Measurements from ENCODE around the gene PHF20.
"Not testable (repeated sequence)": the region's sequence is repeated elsewhere in the genome, so short reads cannot be mapped to it uniquely, and the experiment has no call there.

Gene PHF20

DNA sequence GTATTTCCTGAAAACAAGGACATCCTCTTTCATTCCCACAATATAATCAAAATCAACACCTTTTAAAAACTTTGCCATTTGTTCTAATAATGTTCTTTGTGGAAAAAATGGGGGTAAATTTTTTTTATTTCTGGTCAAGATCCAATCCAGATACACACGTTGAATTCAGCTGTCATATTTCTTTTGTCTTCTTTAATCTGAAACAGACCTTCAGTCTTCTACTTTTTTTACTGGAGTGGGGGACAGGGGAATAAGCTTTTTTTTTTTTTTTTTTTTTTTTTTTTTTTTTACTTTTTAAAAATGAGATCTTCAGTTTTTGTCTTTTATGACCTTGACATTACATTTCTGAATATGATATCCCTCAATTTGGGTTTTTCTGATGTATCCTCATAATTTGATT lies 113.4 kb downstream of the PHF20 start:
- DNase-seq (ENCODE audit: low read depth) = no peak

DNA sequence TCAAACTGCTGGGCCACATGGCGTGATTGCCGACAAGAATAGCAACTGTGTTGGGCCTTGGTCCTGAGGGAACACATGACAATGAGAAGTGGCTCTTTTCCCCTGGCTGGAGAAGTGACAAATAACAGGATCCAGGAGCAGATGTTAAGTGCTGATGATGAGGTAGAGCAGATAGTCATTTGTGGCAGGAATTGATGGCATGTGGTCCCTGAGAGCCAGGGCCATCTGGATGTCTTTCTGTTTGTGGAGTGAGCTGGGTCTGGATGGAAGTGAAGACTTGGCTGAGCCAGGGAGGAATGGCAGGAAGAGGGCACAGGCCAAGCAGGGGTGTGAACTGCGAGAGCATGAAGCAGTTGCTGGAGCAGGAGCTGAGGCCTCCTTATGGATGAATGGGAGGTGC lies 114.7 kb downstream of the PHF20 start:
- no peak for DNase-seq (ENCODE audit: low read depth)

GRCh38 chr20:35887393-35888064 lies 115.7 kb downstream of the PHF20 start:
- DNase-seq (ENCODE audit: low read depth) = no peak

- no peak for DNase-seq (ENCODE audit: low read depth)
These were observed 116.8 kb downstream of the PHF20 start for GRCh38 chr20:35888657-35889056.

GRCh38 chr20:35891375-35891774 lies 119.6 kb downstream of the PHF20 start:
- no peak for DNase-seq (ENCODE audit: low read depth)

- no peak for DNase-seq (ENCODE audit: low read depth)
These were observed 121.1 kb downstream of the PHF20 start for GRCh38 chr20:35892871-35893270.

- DNase-seq (ENCODE audit: low read depth) = no peak
These were observed 122.1 kb downstream of the PHF20 start for GRCh38 chr20:35893942-35894341.

DNA sequence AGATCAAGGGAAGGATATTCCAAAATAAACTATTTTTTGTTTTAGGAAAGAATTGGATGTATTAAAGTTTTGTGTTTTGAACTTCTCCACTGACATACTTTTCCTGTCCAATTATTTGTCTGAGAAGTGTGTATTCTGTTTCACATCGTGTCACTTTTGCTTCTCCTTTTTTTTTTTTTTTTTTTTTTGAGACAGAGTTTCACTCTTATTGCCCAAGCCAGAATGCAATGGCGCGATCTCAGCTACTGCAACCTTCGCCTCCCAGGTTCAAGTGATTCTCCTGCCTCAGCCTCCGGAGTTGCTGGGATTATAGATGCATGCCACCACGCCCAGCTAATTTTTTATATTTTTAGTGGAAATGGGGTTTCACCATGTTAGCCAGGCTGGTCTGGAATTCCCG lies 123.7 kb downstream of the PHF20 start:
- not testable (repeated sequence) for DNase-seq (ENCODE audit: low read depth)

DNA sequence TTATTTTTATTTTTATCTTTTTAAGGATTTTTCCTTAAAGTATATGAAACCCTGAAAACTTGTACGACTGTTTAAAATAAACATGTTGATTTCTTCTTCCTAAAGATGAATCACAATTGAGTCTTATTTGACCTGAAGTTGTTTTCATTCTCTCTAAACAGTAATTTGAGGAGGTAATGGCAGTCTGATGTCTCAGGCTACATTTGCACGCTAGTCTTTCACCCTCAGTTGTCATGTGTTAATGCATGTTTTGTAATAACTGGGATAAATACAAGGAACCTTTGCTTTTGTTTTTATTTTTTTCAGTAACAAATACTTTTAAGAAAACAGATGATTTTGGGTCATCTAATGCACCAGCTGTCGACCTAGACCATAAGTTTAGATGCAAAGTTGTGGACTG lies 127.2 kb downstream of the PHF20 start:
- DNase-seq (ENCODE audit: low read depth) = no peak

GRCh38 chr20:35901230-35901629 lies 129.4 kb downstream of the PHF20 start:
- not testable (repeated sequence) for DNase-seq (ENCODE audit: low read depth)

DNA sequence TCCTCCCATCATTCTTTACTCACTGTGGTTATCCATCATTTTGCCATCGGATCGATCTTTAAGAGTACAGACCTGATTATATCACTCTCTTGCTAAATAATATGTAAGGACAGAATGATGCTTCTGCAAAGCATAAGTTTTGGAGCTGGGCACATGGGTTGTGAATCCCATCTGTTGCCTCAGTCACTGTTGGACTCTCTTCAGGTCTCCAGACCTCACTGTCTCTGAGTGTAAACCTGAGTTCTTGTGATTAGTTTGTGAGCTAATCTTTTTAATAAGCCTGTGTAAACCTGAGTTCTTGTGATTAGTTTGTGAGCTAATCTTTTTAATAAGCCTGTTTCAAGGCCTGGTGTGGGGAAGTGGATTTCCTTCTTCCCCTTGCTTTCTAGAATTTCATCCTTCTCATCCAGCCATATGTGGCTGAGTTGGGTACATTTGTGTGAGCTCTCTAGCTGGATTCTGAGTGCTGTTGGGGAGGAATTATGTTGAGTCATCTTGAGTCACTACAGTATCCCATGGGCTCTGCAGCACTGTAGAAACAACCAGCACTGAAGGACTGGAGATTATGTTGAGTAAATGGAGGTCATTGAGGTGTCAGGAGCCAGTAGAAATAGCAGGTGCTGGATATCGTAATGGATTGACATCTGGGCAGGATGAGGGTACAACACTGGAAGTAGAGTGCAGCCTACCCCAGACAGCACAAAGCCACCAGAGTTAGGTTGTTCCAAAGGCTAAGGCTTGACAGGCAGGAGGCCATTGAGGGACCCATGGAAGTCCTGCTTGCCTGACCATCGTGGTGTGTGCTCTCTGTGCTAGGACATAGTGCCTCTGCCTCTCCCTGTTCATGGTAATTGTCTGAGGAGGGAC lies 130.1 kb downstream of the PHF20 start:
- DNase-seq (ENCODE audit: low read depth) = peak; percentile 89

DNA sequence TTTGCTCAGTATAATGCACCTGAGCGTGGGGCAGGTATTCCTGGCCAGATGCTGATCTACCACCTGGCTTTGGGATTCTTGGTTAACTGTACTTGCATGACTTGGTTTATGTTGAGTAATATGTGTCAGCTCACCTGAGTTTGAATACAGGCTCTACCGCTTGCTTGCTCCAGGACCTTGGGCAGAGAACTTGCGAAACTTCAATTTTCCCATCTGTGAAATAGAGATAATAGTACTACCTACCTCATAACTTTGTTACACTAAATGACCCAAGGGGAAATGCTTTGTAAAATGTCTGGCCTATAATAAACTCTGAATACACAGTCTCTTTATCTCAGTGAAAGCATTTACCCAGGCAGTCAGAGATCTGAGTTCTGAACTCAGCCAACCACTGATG lies 130.7 kb downstream of the PHF20 start:
- DNase-seq (ENCODE audit: low read depth) = no peak

GRCh38 chr20:35903843-35904242 lies 132.0 kb downstream of the PHF20 start:
- DNase-seq (ENCODE audit: low read depth) = no peak

DNA sequence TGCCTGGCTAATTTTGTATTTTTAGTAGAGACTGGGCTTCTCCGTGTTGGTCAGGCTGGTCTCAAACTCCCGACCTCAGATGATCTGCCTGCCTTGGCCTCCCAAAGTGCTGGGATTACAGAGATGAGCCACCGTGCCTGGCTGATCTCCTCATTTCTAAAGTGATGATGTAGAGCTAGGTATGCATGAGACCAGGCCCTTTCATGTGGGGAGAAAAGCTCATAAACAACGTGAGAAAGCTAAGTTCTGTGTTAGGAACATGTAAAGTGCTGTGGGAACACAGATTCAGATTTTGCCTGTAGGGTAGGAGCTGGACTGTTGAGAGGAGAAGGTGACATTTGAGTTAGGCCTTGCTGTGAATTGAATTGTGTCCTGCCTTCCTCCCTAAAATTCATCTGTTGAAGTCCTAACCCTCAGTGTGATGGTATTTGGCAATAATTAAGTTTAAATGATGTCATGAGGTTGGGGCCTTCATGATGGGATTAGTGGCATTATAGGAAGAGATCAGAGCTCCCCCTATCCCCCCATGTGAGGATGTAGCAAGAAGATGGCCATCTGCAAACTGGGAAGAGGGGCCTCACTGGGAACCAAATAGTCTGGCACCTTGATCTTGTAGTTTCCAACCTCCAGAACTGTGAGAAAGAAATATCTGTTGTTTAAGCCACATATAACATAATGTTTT lies 133.3 kb downstream of the PHF20 start:
- DNase-seq (ENCODE audit: low read depth) = no peak

DNA sequence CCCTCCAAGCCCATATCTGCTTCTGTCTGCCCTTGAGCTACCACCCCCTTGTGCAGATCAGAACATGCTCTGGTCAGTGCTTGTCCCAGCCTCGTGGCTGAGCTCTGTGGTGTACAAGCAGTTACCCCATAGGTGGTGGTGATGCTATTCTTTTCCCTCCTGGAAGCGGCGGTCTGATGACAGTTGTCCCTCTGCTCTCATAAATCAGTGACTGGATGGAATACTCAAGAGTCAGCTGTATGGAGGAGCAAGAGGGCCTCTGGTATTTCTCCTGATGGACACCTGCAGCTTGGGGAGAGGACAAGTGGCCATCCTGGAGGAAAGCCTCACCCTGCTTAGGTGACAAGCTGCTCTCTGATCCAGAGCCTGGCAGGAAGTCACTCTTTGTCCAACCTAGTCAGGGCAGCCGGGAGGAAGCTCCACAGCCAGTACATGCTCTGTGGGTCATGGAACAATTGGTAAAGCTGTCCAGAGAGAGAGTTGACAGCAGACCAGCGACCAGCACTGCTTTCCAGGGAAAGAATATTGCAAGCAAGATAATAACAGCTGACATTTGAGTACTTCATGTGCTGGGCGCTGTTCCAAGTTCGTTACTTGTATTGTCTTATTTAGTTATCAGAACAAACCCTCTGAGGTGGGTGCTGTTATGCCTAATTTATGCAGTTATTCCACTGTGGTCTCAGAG lies 135.3 kb downstream of the PHF20 start:
- DNase-seq (ENCODE audit: low read depth) = no peak

DNA sequence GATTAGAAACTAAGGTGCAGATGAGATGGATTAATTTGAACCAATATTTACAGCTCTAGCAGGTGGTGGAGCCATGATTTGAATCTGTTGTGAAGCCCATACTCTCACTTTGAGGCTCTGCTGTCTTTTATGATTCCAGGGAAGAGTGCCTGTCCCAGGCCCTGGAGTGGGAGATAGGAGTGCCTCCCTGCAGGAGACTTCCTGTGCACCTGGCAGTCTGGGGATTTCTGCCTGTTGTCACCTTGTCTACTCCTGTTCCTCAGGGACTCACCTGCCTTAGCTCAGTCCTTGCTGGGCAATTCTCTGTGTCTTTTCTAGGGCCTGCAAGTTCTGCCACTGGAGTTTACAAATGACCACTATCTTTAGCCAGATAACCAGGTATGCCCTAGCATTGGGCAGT lies 136.2 kb downstream of the PHF20 start:
- no peak for DNase-seq (ENCODE audit: low read depth)

GRCh38 chr20:35909176-35909575 lies 137.4 kb downstream of the PHF20 start:
- no peak for DNase-seq (ENCODE audit: low read depth)

GRCh38 chr20:35909796-35910195 lies 138.0 kb downstream of the PHF20 start:
- no peak for DNase-seq (ENCODE audit: low read depth)

DNA sequence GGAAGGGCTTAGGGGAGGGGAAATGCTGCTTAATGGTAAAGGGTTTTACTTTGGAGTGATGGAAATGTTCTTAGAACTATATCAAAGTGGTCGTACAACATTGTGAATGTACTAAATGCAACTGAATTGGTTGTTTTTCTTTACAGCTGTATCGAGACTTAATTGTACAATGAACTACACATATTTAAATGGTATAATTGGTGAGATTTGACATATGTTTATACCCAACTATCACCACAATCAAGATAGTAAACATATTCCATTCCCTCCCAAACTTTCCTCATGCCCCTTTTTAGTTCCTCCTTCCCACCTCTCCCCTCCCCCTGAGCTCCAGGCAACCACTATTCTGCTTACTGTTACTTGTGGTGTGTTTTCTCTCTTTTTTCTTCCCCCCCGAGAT lies 138.4 kb downstream of the PHF20 start:
- DNase-seq (ENCODE audit: low read depth) = no peak

- no peak for DNase-seq (ENCODE audit: low read depth)
These were observed 141.1 kb downstream of the PHF20 start for GRCh38 chr20:35912881-35913280.

DNA sequence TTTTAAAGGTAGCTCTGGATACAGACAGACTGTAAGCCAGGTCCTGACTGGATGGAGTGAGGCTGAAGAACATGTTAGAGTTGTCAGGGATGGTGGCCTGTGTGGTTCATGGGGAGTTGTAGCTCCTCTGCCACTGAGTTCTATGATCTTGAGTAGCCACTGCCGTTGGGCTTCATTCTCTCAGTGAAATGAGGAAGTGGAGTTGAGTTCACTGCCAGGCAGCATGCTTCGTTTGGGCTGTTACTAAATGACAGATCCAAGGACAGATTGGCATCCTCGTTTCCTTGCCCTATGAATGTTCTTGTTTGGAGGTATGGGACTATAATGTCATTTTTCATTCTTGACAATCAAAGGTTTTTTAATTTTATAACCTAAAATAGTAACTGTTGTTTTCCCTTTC lies 145.3 kb downstream of the PHF20 start:
- DNase-seq (ENCODE audit: low read depth) = no peak

DNA sequence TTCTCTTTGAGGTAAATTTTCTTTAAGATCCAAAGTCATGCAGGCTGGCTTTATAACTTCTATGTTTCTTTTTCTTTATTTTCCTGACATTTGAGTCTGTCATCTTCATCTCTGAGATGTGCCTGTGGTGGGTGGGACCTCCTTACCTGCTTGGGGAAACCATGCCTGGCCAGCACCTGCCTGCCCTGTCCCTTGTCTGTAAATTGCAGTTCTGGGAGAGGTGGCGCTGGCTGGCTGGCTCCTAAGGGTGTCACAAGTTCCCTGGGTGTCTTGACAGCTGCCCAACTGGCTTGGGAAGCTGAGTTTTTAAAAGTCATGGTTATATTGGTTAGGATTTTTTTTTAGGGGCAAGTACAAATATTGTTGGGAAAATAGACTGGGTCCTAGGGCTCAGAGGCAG lies 146.2 kb downstream of the PHF20 start:
- DNase-seq (ENCODE audit: low read depth) = no peak
